Activated B cell treated with CpG ODN at 0.5 μM for 24 hours (primary cell): ENCODE data around the gene RIOK2. TPM values are rescaled to one million over a fixed set of nuclear protein-coding genes. Genes with fewer than 3 reads are reported as not detected.

Source experiments
- ATAC-seq: fragments of 200-7000 bp; cut with Tn5 transposase; one replicate; pipeline ENCODE4 v1.10.0; 2021; ENCODE audit warnings: low read depth, mild to moderate bottlenecking, moderate library complexity
- CTCF ChIA-PET: fragments of 350-600 bp; sonication (Branson Sonifier 250); formaldehyde crosslinking; loops from one replicate; lab custom pipeline; 2021; ENCODE audit warnings: antibody characterized with exemption; lab: Charles Lee
- POLR2A ChIA-PET: fragments of 350-600 bp; sonication (Branson Sonifier 250); formaldehyde crosslinking; loops from one replicate; lab custom pipeline; 2021; ENCODE audit warnings: antibody characterized with exemption; lab: Charles Lee
- DNase-seq: peaks from one replicate; pipeline ENCODE4 v3.0.0; 2022
- H3K27ac Mint-ChIP-seq: one replicate; pipeline ENCODE4 v1.8.0; 2020; ENCODE audit warnings: mixed read lengths
- H3K27me3 Mint-ChIP-seq: one replicate; pipeline ENCODE4 v1.8.0; 2021; ENCODE audit warnings: mixed read lengths
- H3K36me3 Mint-ChIP-seq: one replicate; pipeline ENCODE4 v1.8.0; 2021; ENCODE audit warnings: low read depth, mixed read lengths
- H3K4me1 Mint-ChIP-seq: one replicate; pipeline ENCODE4 v1.8.0; 2021; ENCODE audit warnings: mixed read lengths
- H3K4me3 Mint-ChIP-seq: one replicate; pipeline ENCODE4 v1.8.0; 2020; ENCODE audit warnings: mild to moderate bottlenecking, mixed read lengths
- H3K9me3 Mint-ChIP-seq: one replicate; pipeline ENCODE4 v1.8.0; 2020; ENCODE audit warnings: mixed read lengths
- CTCF ChIP-seq: fragments of 200-600 bp; IDR thresholded peaks from one replicate; pipeline ENCODE4 v1.8.0; 2022; ENCODE audit warnings: antibody characterized with exemption, mild to moderate bottlenecking
- intact Hi-C: fragments of 100-400 bp; cut with micrococcal nuclease; formaldehyde crosslinking; loops from one replicate; pipeline ENCODE4 v1.15.1; 2024
- total RNA-seq: library from RNA; stranded (reverse); gene quantifications from 2 replicates; pipeline ENCODE4 v1.2.3, GENCODE V29; 2022

The RIOK2 gene
- total RNA-seq, 1 donor from 2014 or later: 38.3 TPM

- no peak for DNase-seq
Measured at GRCh38 chr5:97150401-97150800, 32.6 kb downstream of the RIOK2 start.

GRCh38 chr5:97149709-97150108, 33.3 kb downstream of the RIOK2 start:
- no peaks in the 10 kb centered on the region for H3K27me3 Mint-ChIP-seq
- POLR2A ChIA-PET: no interaction called here
- H3K4me3 Mint-ChIP-seq: no peak overlapping the region
- no peaks in the 10 kb centered on the region for H3K4me1 Mint-ChIP-seq
- CTCF ChIA-PET: interaction anchor here (1.0 kb wide), 2 partner anchors 12 to 152 kb away, joined by 3 to 4 read pairs; no protein-coding TSS in a partner anchor
- TF ChIP-seq CTCF: no peak
- no peak for DNase-seq
- no peak for ATAC-seq
- intact Hi-C loops: no loop called here
- H3K9me3 Mint-ChIP-seq: no peaks in the 10 kb centered on the region
- no peak overlapping the region for H3K27ac Mint-ChIP-seq
- peaks cover 1% of the 10 kb centered on the region for H3K36me3 Mint-ChIP-seq

More at GRCh38 chr5:97150401-97150800, 32.6 kb downstream of the RIOK2 start:
- ATAC-seq: no peak
- intact Hi-C loops: no loop called here
- H3K36me3 Mint-ChIP-seq: peaks cover 2% of the 10 kb centered on the region
- H3K27me3 Mint-ChIP-seq: no peaks in the 10 kb centered on the region
- CTCF ChIA-PET: no interaction called here
- POLR2A ChIA-PET: interaction anchor here (0.6 kb wide), 1 partner anchor 8 kb away, joined by 3 read pairs; no protein-coding TSS in a partner anchor
- H3K4me1 Mint-ChIP-seq: no peaks in the 10 kb centered on the region
- no peak overlapping the region for H3K27ac Mint-ChIP-seq
- H3K4me3 Mint-ChIP-seq: no peak overlapping the region
- no peaks in the 10 kb centered on the region for H3K9me3 Mint-ChIP-seq
- TF ChIP-seq CTCF: no peak

GRCh38 chr5:97148288-97148687, 34.8 kb downstream of the RIOK2 start:
- Mint-ChIP-seq H3K36me3 (no peaks in the 10 kb centered on the region), H3K27me3 (no peaks in the 10 kb centered on the region), H3K4me1 (no peaks in the 10 kb centered on the region), H3K9me3 (no peaks in the 10 kb centered on the region), H3K27ac (no peak overlapping the region), H3K4me3 (no peak overlapping the region)
- no peak for ATAC-seq
- ChIA-PET POLR2A (no interaction called here), CTCF (interaction anchor here (1.2 kb wide), 1 partner anchor 13 kb away, joined by 6 read pairs; no protein-coding TSS in a partner anchor)
- no peak for TF ChIP-seq CTCF
- DNase-seq: no peak
- intact Hi-C loops: no loop called here

GRCh38 chr5:97143704-97144103, 39.3 kb downstream of the RIOK2 start:
- Mint-ChIP-seq H3K9me3 (no peaks in the 10 kb centered on the region), H3K27me3 (peaks cover 3% of the 10 kb centered on the region), H3K4me1 (no peaks in the 10 kb centered on the region), H3K27ac (no peak overlapping the region), H3K4me3 (no peak overlapping the region), H3K36me3 (no peaks in the 10 kb centered on the region)
- ChIA-PET CTCF (interaction anchor here (1.4 to 5.0 kb wide), 4 partner anchors 134 to 391 kb away, joined by 5 to 58 read pairs (median 26); no protein-coding TSS in a partner anchor), POLR2A (no interaction called here)
- ATAC-seq (no peak), DNase-seq (no peak)
- no peak for TF ChIP-seq CTCF
- intact Hi-C loops: loop anchor here (5.0 kb wide), 1 partner anchor 96 kb away; no protein-coding TSS in a partner anchor

GRCh38 chr5:97142521-97143254, 40.4 kb downstream of the RIOK2 start, which contains the start of gene LIX1:
LIX1 (minus strand) TSS chr5:97142611; CDS start chr5:97142576, 35 bp downstream.
- peaks cover 3% of the 10 kb centered on the region for H3K27me3 Mint-ChIP-seq
- intact Hi-C loops: loop anchor here (1.0 to 5.0 kb wide), 3 partner anchors 95 to 273 kb away; no protein-coding TSS in a partner anchor
- TF ChIP-seq CTCF: no peak
- no peaks in the 10 kb centered on the region for H3K36me3 Mint-ChIP-seq
- no peak within 1 kb of the TSS for H3K4me3 Mint-ChIP-seq
- ATAC-seq: peak; percentile 60
- ChIA-PET CTCF (interaction anchor here (0.7 to 5.0 kb wide), 12 partner anchors 9 to 390 kb away, joined by 3 to 58 read pairs (median 4); partner anchors contain the start of gene ERAP1), POLR2A (interaction anchor here (1.0 kb wide), 1 partner anchor 207 kb away, joined by 4 read pairs; the partner anchor contains the start of gene LNPEP)
- no peak for DNase-seq
- H3K27ac Mint-ChIP-seq: no peak within 1 kb of the TSS
- H3K4me1 Mint-ChIP-seq: no peaks in the 10 kb centered on the region
- no peaks in the 10 kb centered on the region for H3K9me3 Mint-ChIP-seq
